Naive thymus-derived CD4-positive, alpha-beta T cell (primary cell): ENCODE measurements around the gene CLIC4. TPM values are rescaled to one million over a fixed set of nuclear protein-coding genes. Genes with fewer than 3 reads are reported as not detected.

ENCODE experiments used
- ATAC-seq: fragments of 150-1000 bp; cut with Tn5 transposase; 2 replicates; pipeline ENCODE4 v1.10.0; 2021; ENCODE audit warnings: mild to moderate bottlenecking, moderate library complexity
- CTCF ChIA-PET: fragments of 350-600 bp; sonication (Branson Sonifier 250); formaldehyde crosslinking; loops from one replicate; lab custom pipeline; 2021; ENCODE audit warnings: antibody characterized with exemption; lab: Charles Lee
- POLR2A ChIA-PET: fragments of 350-600 bp; sonication (Branson Sonifier 250); formaldehyde crosslinking; loops from one replicate; lab custom pipeline; 2021; ENCODE audit warnings: antibody characterized with exemption, inconsistent platforms; lab: Charles Lee
- DNase-seq, 9 donors: peaks; one replicate each; pipeline versions ENCODE4 v3.0.0 to v3.0.0-alpha.2; 2020 to 2022; ENCODE audit warnings: mixed read lengths in 1 of 9
- H3K27ac ChIP-seq: one replicate; pipeline ENCODE4 v1.7.0; 2013; ENCODE audit warnings: mild to moderate bottlenecking, low read depth, low read length, moderate library complexity
- H3K27me3 ChIP-seq, 2 donors: one replicate each; pipeline ENCODE4 v1.7.0; 2013; ENCODE audit warnings: low read length in 2 of 2, mild to moderate bottlenecking in 2 of 2, moderate library complexity in 2 of 2; ENCODE audit not compliant: control insufficient read depth in 2 of 2, insufficient read depth in 2 of 2
- H3K36me3 ChIP-seq, 3 experiments: 1 replicate in 2 of 3; 2 replicates in 1 of 3; pipeline ENCODE4 v1.7.0; 2013; ENCODE audit warnings: low read length in 3 of 3, mild to moderate bottlenecking in 3 of 3, moderate library complexity in 1 of 3; ENCODE audit not compliant: insufficient read depth in 3 of 3, control insufficient read depth in 2 of 3
- H3K4me1 ChIP-seq, 2 donors: one replicate each; pipeline ENCODE4 v1.7.0; 2013; ENCODE audit warnings: low read length in 2 of 2, mild to moderate bottlenecking in 2 of 2, moderate library complexity in 1 of 2; ENCODE audit not compliant: control insufficient read depth in 2 of 2, insufficient read depth in 2 of 2
- H3K4me3 ChIP-seq: 2 replicates; pipeline ENCODE4 v1.7.0; 2013; ENCODE audit warnings: mild to moderate bottlenecking, low read length
- H3K9me3 ChIP-seq, 3 experiments: 1 replicate in 2 of 3; 2 replicates in 1 of 3; pipeline ENCODE4 v1.7.0; 2013; ENCODE audit warnings: low read length in 3 of 3; ENCODE audit not compliant: control insufficient read depth in 2 of 3
- H3K27ac Mint-ChIP-seq, 9 donors: one replicate each; pipeline ENCODE4 v1.8.0; 2020 to 2022; ENCODE audit warnings: mixed read lengths in 9 of 9, mild to moderate bottlenecking in 8 of 9, moderate library complexity in 5 of 9, inconsistent platforms in 2 of 9
- H3K27me3 Mint-ChIP-seq, 5 donors: one replicate each; pipeline ENCODE4 v1.8.0; 2021 to 2022; ENCODE audit warnings: mixed read lengths in 5 of 5, mild to moderate bottlenecking in 1 of 5
- H3K36me3 Mint-ChIP-seq, 5 donors: one replicate each; pipeline ENCODE4 v1.8.0; 2020 to 2022; ENCODE audit warnings: mixed read lengths in 5 of 5, mild to moderate bottlenecking in 3 of 5, inconsistent platforms in 1 of 5
- H3K4me1 Mint-ChIP-seq, 7 donors: one replicate each; pipeline ENCODE4 v1.8.0; 2020 to 2022; ENCODE audit warnings: mixed read lengths in 7 of 7, mild to moderate bottlenecking in 3 of 7, inconsistent platforms in 1 of 7
- H3K4me3 Mint-ChIP-seq, 10 donors: one replicate each; pipeline ENCODE4 v1.8.0; 2020 to 2022; ENCODE audit warnings: mild to moderate bottlenecking in 10 of 10, mixed read lengths in 10 of 10, moderate library complexity in 6 of 10, inconsistent platforms in 2 of 10
- H3K9me3 Mint-ChIP-seq, 11 donors: one replicate each; pipeline ENCODE4 v1.8.0; 2020 to 2022; ENCODE audit warnings: mixed read lengths in 11 of 11, mild to moderate bottlenecking in 4 of 11, inconsistent platforms in 1 of 11, moderate library complexity in 1 of 11
- intact Hi-C, 2 donors: fragments of 100-400 bp; cut with micrococcal nuclease; formaldehyde crosslinking; loops; one replicate each; pipeline ENCODE4 v1.15.1; 2023
- polyA plus RNA-seq, 2 donors: library from polyadenylated mRNA; unstranded; fragments of 300-500 nt; fragmentation: Illumina TruSeq; gene quantifications; one replicate each; pipeline ENCODE4 v1.2.3, GENCODE V29; 2021
- total RNA-seq, 6 experiments: library from RNA in 5 of 6; stranded (reverse) in 5 of 6; gene quantifications; 1 replicate in 5 of 6; 2 replicates in 1 of 6; pipeline ENCODE4 v1.2.3 and lab custom pipeline; 2021 to 2026

The CLIC4 gene
- total and polyA plus RNA-seq, 7 experiments from 2014 or later, result 0.54 to 16.8 (median 1.7) TPM

DNA sequence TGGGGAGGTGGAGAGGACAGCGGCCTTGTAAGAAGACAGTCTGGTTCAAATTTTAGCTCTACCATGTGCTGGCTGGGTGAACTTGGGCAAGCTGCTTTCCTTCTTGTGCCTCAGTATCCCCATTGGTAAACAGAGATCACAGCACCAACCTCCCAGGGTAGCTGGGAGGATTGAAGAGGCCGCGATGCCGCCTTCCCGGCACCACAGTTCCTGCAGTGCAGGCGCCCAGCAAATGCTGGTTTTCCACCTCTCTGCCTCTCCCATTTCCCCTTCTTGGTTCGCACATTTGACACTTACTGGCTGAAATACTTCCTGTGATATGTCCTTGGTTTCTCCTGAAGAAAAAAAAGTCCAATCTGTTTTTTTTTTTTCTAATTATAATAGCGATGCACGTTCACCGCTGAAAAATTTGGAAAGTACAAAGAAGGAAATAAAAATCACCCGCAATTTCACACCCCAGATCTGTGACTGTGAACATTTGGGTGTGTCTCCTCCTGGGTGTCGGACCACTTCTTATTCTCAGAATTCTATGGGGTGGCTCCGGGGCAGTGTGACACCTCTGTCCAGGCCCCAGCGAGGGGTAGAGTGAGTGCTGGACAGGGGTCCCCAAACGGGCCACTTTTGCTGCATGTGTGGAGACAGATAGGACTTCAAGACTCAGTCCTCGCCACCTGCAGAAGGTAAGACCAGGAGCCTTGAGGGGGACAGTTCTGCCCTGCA is 111.7 kb downstream of the CLIC4 start:
- H3K4me3 ChIP-seq, result peak overlapping the region; percentile 20
- ChIA-PET POLR2A (no interaction called here), CTCF (interaction anchor here (0.5 to 1.3 kb wide), 2 partner anchors 41 to 365 kb away, joined by 3 to 4 read pairs; no protein-coding TSS in a partner anchor)
- no peak for DNase-seq
- H3K36me3 Mint-ChIP-seq, result no peaks in the 10 kb centered on the region
- peak overlapping the region in 1 of 10 donors; percentile 68 for H3K4me3 Mint-ChIP-seq
- intact Hi-C loops, result no loop called here
- peak; percentile 66 for ATAC-seq
- no peaks in the 10 kb centered on the region for H3K27me3 ChIP-seq
- H3K4me1 Mint-ChIP-seq, result peaks cover 0 to 5% (median 0%) of the 10 kb centered on the region in 7 donors
- no peaks in the 10 kb centered on the region for H3K9me3 Mint-ChIP-seq
- H3K4me1 ChIP-seq, result peaks cover 0 to 29% of the 10 kb centered on the region in 2 donors
- no peak overlapping the region for H3K27ac Mint-ChIP-seq
- H3K36me3 ChIP-seq, result no peaks in the 10 kb centered on the region
- H3K27ac ChIP-seq, result no peak overlapping the region
- peaks cover 0 to 48% (median 0%) of the 10 kb centered on the region in 5 donors for H3K27me3 Mint-ChIP-seq
- no peaks in the 10 kb centered on the region for H3K9me3 ChIP-seq

DNA sequence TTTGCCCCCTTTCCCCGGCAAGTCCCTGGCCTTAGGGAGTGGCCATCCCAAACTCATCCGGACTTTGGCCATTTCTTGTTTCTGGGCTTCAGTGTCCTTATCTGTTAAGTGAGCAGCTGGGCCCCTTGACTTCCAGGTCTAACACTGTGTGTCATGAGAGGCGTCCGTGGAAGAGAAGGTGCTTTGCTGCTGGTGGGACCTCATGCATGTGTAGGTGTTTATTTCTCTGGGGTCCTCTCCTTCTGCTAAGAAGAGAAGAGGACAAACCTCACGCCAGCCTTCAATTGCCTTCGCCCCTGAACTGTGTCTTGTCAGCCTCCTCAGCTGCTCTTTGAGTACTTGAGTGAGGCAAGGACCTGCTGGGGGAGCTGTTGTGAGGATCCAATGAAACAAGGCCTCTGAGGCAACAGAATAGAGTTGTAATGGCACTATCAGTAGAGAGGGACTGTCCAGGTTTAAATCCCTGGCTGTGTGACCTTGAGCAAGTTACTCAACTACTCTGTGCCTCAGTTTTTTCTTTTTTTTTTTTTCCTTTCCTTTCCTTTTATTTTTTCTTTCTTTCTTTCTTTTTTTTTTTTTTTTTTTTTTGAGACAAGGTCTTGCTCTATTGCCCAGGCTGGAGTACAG is 112.4 kb downstream of the CLIC4 start:
- Histone ChIP-seq H3K27me3 (no peaks in the 10 kb centered on the region), H3K4me3 (peak overlapping the region; percentile 20), H3K4me1 (peaks cover 0 to 29% of the 10 kb centered on the region in 2 donors), H3K36me3 (no peaks in the 10 kb centered on the region), H3K27ac (no peak overlapping the region), H3K9me3 (no peaks in the 10 kb centered on the region)
- intact Hi-C loops, result no loop called here
- H3K27me3 Mint-ChIP-seq, result peaks cover 0 to 41% (median 0%) of the 10 kb centered on the region in 5 donors
- ChIA-PET CTCF (no interaction called here), POLR2A (no interaction called here)
- ATAC-seq (no peak), DNase-seq (no peak)
- peak overlapping the region in 1 of 10 donors; percentile 68 for H3K4me3 Mint-ChIP-seq
- peaks cover 0 to 5% (median 0%) of the 10 kb centered on the region in 7 donors for H3K4me1 Mint-ChIP-seq
- no peaks in the 10 kb centered on the region for H3K36me3 Mint-ChIP-seq
- H3K9me3 Mint-ChIP-seq, result no peaks in the 10 kb centered on the region
- H3K27ac Mint-ChIP-seq, result no peak overlapping the region

DNA sequence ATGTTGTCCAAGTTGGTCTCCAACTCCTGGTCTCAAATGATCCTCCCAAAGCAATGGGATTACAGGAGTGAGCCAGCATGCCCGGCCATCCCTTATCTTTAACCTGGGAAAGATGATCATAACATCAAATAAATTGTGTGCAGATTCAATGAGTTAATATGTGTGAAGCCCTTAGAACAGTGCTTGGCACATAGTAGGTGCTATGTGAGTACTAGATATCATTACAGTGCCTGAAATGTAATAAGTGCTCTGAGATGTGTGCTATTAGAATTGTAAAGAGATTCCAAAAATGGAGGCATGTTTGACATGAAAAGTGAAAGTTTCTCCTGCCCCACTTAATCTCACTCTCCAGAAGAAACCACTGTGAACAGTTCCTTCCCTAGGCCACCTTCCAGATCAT is 113.0 kb downstream of the CLIC4 start:
- Mint-ChIP-seq H3K4me3 (peak overlapping the region in 1 of 10 donors; percentile 44), H3K9me3 (no peaks in the 10 kb centered on the region), H3K27ac (no peak overlapping the region), H3K4me1 (peaks cover 0 to 8% (median 0%) of the 10 kb centered on the region in 7 donors), H3K36me3 (no peaks in the 10 kb centered on the region), H3K27me3 (peaks cover 0 to 38% (median 0%) of the 10 kb centered on the region in 5 donors)
- no peak for ATAC-seq
- Histone ChIP-seq H3K27me3 (no peaks in the 10 kb centered on the region), H3K4me1 (peaks cover 0 to 29% of the 10 kb centered on the region in 2 donors), H3K27ac (no peak overlapping the region), H3K9me3 (no peaks in the 10 kb centered on the region), H3K36me3 (no peaks in the 10 kb centered on the region), H3K4me3 (no peak overlapping the region)
- intact Hi-C loops, result no loop called here
- POLR2A ChIA-PET, result no interaction called here
- CTCF ChIA-PET, result interaction anchor here (0.9 kb wide), 1 partner anchor 347 kb away, joined by 3 read pairs; no protein-coding TSS in a partner anchor
- DNase-seq, result no peak

DNA sequence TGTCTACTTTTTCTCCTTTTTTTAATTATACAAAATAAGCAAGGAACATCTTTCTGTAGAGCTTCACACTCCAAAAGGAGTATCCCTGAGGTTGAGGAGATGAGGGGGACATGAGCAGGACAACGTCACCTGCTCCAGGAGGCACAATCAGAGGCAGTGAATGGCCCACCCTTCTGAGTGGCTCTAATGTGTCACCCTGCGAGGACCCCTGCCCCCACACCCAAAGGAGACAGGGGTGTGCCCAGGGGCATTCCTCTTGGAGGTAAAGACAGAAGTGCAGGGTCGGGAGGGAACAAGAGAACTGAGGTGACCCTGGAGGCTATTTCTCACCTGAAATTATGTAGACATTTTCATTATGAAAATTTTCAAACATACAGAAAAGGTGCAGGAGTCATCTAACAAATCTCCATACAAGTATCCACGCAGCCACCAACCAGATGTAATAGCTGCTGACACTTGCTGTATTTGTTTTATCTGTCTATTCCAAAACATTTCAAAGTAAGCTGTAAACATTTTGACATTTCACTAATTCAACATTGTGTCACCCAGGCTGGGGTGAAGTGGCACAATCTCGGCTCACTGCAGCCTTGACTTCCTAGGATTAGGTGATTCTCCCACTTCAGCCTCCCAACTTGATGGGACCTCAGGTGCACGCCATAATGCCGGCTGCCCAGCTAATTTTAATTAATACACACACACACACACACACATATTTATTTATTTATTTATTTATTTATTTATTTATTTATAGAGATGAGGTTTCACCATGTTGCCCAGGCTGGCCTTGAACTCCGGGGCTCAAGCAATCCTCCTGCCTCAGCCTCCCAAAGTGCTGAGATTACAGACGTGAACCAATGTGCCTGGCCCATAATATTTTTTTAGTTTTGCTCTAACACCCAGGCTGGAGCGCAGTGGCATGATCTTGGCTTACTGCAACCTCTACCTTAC is 114.1 kb downstream of the CLIC4 start:
- H3K4me3 Mint-ChIP-seq, result no peak overlapping the region
- CTCF ChIA-PET, result interaction anchor here (0.9 kb wide), 1 partner anchor 346 kb away, joined by 3 read pairs; no protein-coding TSS in a partner anchor
- no peak for DNase-seq
- H3K36me3 Mint-ChIP-seq, result no peaks in the 10 kb centered on the region
- peaks cover 0 to 41% (median 0%) of the 10 kb centered on the region in 5 donors for H3K27me3 Mint-ChIP-seq
- Histone ChIP-seq H3K4me1 (peaks cover 0 to 29% of the 10 kb centered on the region in 2 donors), H3K9me3 (no peaks in the 10 kb centered on the region), H3K36me3 (no peaks in the 10 kb centered on the region), H3K4me3 (no peak overlapping the region), H3K27me3 (no peaks in the 10 kb centered on the region), H3K27ac (no peak overlapping the region)
- no peaks in the 10 kb centered on the region for H3K9me3 Mint-ChIP-seq
- H3K4me1 Mint-ChIP-seq, result peaks cover 0 to 12% (median 0%) of the 10 kb centered on the region in 7 donors
- intact Hi-C loops, result no loop called here
- POLR2A ChIA-PET, result no interaction called here
- no peak overlapping the region for H3K27ac Mint-ChIP-seq
- ATAC-seq, result no peak

DNA sequence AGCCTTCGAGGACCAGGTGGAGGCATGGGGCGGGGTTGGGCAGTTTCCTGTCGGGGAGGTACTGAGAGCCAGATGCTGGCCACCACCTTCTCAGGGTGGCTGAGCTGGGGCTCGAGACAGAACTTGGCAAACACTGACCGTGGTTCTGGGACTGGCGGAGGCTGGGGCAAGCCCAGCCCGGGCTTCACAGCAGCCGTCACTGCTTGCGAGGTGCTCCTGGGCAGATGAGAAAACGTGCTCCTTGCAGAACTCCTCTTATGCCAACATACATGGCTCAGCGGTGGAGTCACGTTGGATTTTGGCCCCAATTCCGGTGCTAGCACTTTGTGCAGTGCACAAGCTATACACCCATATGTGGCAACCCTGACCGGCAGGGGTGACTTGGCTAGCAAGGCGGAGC is 115.6 kb downstream of the CLIC4 start:
- H3K27ac Mint-ChIP-seq, result no peak overlapping the region
- no peaks in the 10 kb centered on the region for H3K36me3 Mint-ChIP-seq
- H3K27me3 Mint-ChIP-seq, result peaks cover 0 to 33% (median 0%) of the 10 kb centered on the region in 5 donors
- ATAC-seq, result no peak
- Histone ChIP-seq H3K4me3 (no peak overlapping the region), H3K27ac (no peak overlapping the region), H3K4me1 (peaks cover 0 to 26% of the 10 kb centered on the region in 2 donors), H3K36me3 (no peaks in the 10 kb centered on the region), H3K9me3 (no peaks in the 10 kb centered on the region), H3K27me3 (no peaks in the 10 kb centered on the region)
- H3K9me3 Mint-ChIP-seq, result no peaks in the 10 kb centered on the region
- CTCF ChIA-PET, result interaction anchor here (1.1 kb wide), 1 partner anchor 25 kb away, joined by 3 read pairs; no protein-coding TSS in a partner anchor
- DNase-seq, result no peak
- POLR2A ChIA-PET, result no interaction called here
- H3K4me3 Mint-ChIP-seq, result no peak overlapping the region
- peaks cover 0 to 12% (median 0%) of the 10 kb centered on the region in 7 donors for H3K4me1 Mint-ChIP-seq
- intact Hi-C loops, result no loop called here
